ENCODE measurements around the gene CELF5. TPM values are rescaled to one million over a fixed set of nuclear protein-coding genes. Genes with fewer than 3 reads are reported as not detected.

CELF5 gene
- total and polyA plus RNA-seq, 10 of the 15 experiments (the other 5 are each of a cell fraction or from before 2014, with no cell fraction given), result 0.01 to 0.04 TPM; not detected in 8

DNA sequence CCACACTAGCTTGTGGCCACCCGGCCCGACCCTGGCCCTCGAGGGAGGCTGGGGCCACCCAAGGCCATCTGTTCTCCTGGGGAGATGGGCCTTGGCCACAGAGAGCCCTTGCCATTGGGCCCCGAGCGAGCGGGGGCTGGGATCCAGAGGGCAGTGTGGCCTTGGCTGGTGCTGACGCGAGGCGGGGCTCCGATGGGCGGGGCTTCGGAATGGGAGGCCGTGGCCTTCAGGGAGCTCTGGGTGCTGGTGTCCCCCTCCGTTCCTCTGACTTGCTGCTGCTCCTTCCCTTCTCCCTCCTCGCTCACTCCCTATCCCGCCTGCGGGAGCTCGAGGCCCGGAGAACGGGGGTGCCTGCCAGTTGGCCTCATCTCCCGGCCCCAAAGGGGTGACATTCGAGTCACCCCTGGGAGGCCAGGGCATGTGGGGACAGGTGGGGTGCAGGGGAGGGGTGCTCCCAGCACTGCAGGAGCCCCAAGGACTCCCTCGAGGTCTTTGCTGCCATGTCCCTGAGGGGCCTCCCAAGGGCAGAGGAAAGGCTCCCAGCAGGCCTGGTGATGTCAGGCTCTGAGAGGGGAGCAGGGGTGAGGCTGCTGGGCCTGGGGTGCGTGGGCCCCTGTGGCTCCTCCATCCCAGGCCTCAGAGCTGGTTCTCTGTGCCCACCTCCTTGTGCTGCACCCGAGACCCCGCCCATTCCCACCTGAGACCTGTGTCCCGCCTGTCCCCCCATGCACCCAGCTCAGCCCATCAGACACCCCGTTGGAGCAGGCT, 34.6 kb upstream of the CELF5 start (continued):
- TF ChIP-seq, protein P1, sequence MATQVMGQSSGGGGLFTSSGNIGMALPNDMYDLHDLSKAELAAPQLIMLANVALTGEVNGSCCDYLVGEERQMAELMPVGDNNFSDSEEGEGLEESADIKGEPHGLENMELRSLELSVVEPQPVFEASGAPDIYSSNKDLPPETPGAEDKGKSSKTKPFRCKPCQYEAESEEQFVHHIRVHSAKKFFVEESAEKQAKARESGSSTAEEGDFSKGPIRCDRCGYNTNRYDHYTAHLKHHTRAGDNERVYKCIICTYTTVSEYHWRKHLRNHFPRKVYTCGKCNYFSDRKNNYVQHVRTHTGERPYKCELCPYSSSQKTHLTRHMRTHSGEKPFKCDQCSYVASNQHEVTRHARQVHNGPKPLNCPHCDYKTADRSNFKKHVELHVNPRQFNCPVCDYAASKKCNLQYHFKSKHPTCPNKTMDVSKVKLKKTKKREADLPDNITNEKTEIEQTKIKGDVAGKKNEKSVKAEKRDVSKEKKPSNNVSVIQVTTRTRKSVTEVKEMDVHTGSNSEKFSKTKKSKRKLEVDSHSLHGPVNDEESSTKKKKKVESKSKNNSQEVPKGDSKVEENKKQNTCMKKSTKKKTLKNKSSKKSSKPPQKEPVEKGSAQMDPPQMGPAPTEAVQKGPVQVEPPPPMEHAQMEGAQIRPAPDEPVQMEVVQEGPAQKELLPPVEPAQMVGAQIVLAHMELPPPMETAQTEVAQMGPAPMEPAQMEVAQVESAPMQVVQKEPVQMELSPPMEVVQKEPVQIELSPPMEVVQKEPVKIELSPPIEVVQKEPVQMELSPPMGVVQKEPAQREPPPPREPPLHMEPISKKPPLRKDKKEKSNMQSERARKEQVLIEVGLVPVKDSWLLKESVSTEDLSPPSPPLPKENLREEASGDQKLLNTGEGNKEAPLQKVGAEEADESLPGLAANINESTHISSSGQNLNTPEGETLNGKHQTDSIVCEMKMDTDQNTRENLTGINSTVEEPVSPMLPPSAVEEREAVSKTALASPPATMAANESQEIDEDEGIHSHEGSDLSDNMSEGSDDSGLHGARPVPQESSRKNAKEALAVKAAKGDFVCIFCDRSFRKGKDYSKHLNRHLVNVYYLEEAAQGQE (IDR thresholded peaks at IDR 0.05; ENCODE audit: low read depth, low read length), result no peak
- TF ChIP-seq RAD51 (IDR thresholded peaks at IDR 0.05) (no peak), ZNF592 (IDR thresholded peaks at IDR 0.05) (no peak), MYB (IDR thresholded peaks at IDR 0.05; ENCODE audit: borderline replicate concordance, low read depth, low read length) (no peak)
